Measurements from ENCODE around the gene SPAG16.
"Not testable (repeated sequence)": the region's sequence is repeated elsewhere in the genome, so short reads cannot be mapped to it uniquely, and the experiment has no call there.

The SPAG16 gene

GRCh38 chr2:213336253-213336770 lies 52.0 kb downstream of the SPAG16 start:
- Histone ChIP-seq H3K4me3 (ENCODE audit: low read depth, low read length) (no peak overlapping the region), H3K9me3 (ENCODE audit: severe bottlenecking) (no peaks in the 10 kb centered on the region), H3K27ac (no peak overlapping the region), H3K36me3 (no peaks in the 10 kb centered on the region), H3K27me3 (ENCODE audit: insufficient read depth, low read depth, severe bottlenecking) (no peaks in the 10 kb centered on the region)
- no peak for DNase-seq
- TF ChIP-seq CTCF (IDR thresholded peaks at IDR 0.05; ENCODE audit: low read depth, low read length) = no peak

- no peak overlapping the region for H3K27ac ChIP-seq
- no peaks in the 10 kb centered on the region for H3K9me3 ChIP-seq (ENCODE audit: severe bottlenecking)
- TF ChIP-seq CTCF (IDR thresholded peaks at IDR 0.05; ENCODE audit: low read depth, low read length) = no peak
- no peak overlapping the region for H3K4me3 ChIP-seq (ENCODE audit: low read depth, low read length)
- H3K36me3 ChIP-seq = no peaks in the 10 kb centered on the region
- no peak for DNase-seq
- no peaks in the 10 kb centered on the region for H3K27me3 ChIP-seq (ENCODE audit: insufficient read depth, low read depth, severe bottlenecking)
These were observed 69.2 kb downstream of the SPAG16 start for GRCh38 chr2:213353419-213353818.

DNA sequence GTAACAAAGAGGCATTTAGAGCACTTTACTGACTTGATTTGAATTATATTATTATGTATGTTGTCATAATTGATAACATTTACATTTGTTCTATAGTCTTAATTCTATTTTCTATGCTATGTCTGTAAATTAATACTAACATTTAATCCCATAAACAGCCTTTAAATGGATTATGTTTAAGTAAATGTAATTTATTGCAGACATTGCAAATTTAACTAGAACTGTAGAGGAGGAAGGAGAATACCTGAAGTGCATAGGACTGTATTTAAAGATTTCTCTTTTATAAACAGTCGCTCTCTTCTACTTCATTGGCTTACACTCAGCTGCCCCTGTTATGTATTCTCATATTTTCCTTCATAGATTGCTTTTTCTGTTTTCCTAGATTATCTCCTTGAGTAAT lies 92.4 kb downstream of the SPAG16 start:
- no peak for DNase-seq
- Histone ChIP-seq H3K4me3 (ENCODE audit: low read depth, low read length) (no peak overlapping the region), H3K9me3 (ENCODE audit: severe bottlenecking) (no peaks in the 10 kb centered on the region), H3K27ac (no peak overlapping the region), H3K27me3 (ENCODE audit: insufficient read depth, low read depth, severe bottlenecking) (no peaks in the 10 kb centered on the region), H3K36me3 (no peaks in the 10 kb centered on the region)
- TF ChIP-seq CTCF (IDR thresholded peaks at IDR 0.05; ENCODE audit: low read depth, low read length) = no peak

GRCh38 chr2:213407027-213407426 lies 122.8 kb downstream of the SPAG16 start:
- H3K9me3 ChIP-seq (ENCODE audit: severe bottlenecking); H3K27ac ChIP-seq; DNase-seq; H3K4me3 ChIP-seq (ENCODE audit: low read depth, low read length); H3K27me3 ChIP-seq (ENCODE audit: insufficient read depth, low read depth, severe bottlenecking); H3K36me3 ChIP-seq: not testable (repeated sequence)

DNA sequence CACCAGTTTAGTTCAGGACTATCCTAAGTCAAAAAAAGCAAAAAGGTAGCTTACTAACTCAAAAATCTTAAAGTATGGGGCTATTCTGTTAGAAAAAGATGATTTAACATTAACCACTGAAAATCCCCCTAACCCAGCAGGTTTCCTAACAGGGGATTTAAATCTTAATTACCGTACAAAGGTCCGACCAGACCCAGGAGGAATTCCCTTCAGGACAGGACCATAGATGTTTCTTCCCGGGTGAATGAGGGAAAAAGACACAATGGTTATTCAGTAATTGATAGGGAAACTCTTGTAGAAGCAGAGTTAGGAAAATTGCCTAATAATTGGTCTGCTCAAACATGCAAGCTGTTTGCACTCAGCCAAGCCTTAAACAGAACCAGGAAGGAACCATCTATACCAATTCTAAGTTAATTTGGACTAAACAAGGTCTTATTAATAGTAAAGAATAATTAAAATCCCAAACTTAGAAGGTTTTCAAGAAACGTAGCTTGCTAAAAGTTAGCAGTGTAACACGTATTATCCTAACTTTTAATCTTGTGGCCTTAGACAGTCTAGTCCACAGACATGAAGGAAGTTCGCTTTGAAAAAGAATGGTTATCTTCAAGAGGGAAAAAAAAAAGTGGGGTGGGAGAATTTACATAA lies 124.3 kb downstream of the SPAG16 start:
- H3K9me3 ChIP-seq (ENCODE audit: severe bottlenecking); H3K27ac ChIP-seq; H3K36me3 ChIP-seq; H3K4me3 ChIP-seq (ENCODE audit: low read depth, low read length); DNase-seq; H3K27me3 ChIP-seq (ENCODE audit: insufficient read depth, low read depth, severe bottlenecking): not testable (repeated sequence)

- not testable (repeated sequence) for H3K27ac ChIP-seq; H3K9me3 ChIP-seq (ENCODE audit: severe bottlenecking); H3K4me3 ChIP-seq (ENCODE audit: low read depth, low read length); H3K36me3 ChIP-seq; DNase-seq; H3K27me3 ChIP-seq (ENCODE audit: insufficient read depth, low read depth, severe bottlenecking)
These were observed 126.4 kb downstream of the SPAG16 start for GRCh38 chr2:213410687-213411086.

- no peak for DNase-seq
- no peak overlapping the region for H3K4me3 ChIP-seq (ENCODE audit: low read depth, low read length)
These were observed 127.5 kb downstream of the SPAG16 start for GRCh38 chr2:213411582-213412289.

More at GRCh38 chr2:213411582-213412289, 127.5 kb downstream of the SPAG16 start:
- Histone ChIP-seq H3K9me3 (ENCODE audit: severe bottlenecking) (no peaks in the 10 kb centered on the region), H3K27ac (no peak overlapping the region), H3K36me3 (no peaks in the 10 kb centered on the region), H3K27me3 (ENCODE audit: insufficient read depth, low read depth, severe bottlenecking) (no peaks in the 10 kb centered on the region)
- TF ChIP-seq CTCF (IDR thresholded peaks at IDR 0.05; ENCODE audit: low read depth, low read length) = no peak

Measured in WERI-Rb-1 (cell line).